Dedifferentiated amniotic fluid mesenchymal stem cell (primary cell): Measurements from ENCODE around the gene SEMG2.

Experiments
- DNase-seq: peaks from one replicate; pipeline ENCODE4 v3.0.0-alpha.2; 2016; ENCODE audit errors: extremely low spot score

Gene SEMG2

GRCh38 chr20:45229264-45230056 is 8.3 kb downstream of the SEMG2 start:
- no peak for DNase-seq

GRCh38 chr20:45230631-45231030 is 9.5 kb downstream of the SEMG2 start:
- no peak for DNase-seq

GRCh38 chr20:45235995-45236394 is 14.8 kb downstream of the SEMG2 start:
- no peak for DNase-seq

GRCh38 chr20:45238139-45238538 is 17.0 kb downstream of the SEMG2 start:
- no peak for DNase-seq

GRCh38 chr20:45246109-45246508 is 24.9 kb downstream of the SEMG2 start:
- DNase-seq = no peak

DNA sequence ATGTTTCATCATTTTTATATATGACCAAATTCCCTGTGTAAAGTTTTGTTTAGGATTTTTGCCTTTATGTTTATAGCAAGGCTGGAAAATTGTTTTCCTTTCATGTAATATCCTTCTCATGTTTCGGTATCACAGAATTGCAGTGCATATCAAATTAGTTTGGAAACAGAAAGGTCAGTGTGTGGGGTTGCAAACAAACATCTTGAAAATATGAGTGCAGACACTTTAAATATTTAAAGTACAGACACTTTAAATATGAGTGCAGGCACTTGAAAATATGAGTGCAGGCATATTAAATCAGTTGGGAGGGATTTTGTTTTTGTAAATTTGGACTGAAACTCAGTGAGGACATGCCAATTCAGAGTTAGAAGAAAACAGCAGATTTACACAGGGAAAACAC is 26.7 kb downstream of the SEMG2 start:
- DNase-seq = no peak

GRCh38 chr20:45248609-45249008 is 27.4 kb downstream of the SEMG2 start:
- DNase-seq = no peak

DNA sequence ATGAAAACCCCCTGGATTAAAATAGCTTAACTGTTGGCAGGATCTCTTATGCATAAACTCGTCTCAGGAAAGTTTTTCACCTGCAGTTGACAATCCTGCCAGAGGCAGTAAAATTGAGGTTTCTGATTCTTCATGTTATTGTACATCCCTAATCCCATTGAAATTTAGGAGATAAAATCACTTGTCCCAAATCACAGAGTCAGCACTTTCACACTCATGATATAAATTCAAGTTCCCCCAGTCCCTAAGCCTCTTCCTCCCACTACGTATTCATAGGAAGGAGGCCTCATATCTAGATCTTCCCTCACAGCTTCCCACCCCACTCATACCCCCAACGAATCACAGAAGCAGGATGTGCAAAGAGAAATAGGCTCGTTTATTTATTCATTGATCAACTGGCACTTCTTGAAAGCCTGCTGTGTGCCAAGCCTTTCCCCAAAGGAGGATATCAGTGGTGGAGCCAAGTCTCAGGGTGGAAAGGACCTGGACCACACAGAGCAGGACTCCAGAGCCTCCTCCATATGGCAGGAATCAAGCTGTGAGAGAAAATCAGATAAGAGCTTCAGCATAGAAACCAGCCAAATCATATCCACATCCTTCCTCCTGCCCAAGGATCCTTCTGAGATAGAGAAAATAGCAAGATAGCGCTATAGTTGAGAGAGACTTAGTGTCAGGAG is 30.8 kb downstream of the SEMG2 start:
- DNase-seq = no peak

GRCh38 chr20:45253261-45253660 is 32.1 kb downstream of the SEMG2 start:
- no peak for DNase-seq

DNA sequence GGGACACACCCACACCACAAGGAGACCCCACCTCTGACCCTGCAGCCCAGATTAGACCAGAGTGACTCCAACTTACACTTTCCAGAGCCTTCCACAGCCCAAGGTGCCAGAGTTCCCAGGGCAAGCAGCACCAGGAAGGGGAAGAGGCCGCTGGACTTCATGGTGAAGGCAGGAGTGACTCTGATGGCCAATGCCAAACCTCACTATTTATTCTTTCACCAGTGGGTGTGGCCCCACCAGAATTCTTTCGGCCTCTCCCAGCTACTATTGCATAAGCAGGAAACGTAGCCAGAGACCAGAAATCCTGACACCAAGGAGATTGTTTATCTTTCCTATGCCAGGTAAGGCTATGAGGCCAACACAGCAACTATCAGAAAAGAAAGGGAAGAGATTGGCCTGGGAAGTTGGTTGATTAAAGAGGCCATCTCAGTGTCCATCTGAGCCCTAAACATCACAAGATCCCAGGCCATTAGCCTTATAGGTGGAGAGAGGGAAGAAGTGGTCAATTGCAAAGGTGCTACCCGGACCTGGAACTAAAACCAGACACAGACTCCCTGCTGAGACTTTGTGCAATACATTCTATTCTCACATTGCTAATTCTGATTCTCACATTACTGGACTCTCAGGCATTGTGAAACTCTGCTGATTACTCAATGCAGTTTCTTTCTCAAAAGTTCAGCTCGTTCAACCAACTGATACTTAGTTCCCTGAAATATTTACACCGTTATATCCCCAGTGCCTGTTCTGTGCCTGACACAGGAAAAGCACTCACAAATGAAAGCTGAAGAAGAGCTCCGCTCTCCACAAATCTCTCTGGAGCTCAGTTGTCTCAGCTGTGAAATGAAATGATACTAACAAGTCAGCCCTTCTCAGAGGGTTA is 33.5 kb downstream of the SEMG2 start, which contains the start of gene SLPI:
Gene SLPI (minus strand): TSS at position 182 of the 880 bp plus-strand sequence. CDS start 21 bp downstream, at position 161.
- DNase-seq = peak; percentile 18

GRCh38 chr20:45257161-45257560 is 36.0 kb downstream of the SEMG2 start:
- DNase-seq = no peak

GRCh38 chr20:45257711-45258110 is 36.5 kb downstream of the SEMG2 start:
- DNase-seq = no peak

DNA sequence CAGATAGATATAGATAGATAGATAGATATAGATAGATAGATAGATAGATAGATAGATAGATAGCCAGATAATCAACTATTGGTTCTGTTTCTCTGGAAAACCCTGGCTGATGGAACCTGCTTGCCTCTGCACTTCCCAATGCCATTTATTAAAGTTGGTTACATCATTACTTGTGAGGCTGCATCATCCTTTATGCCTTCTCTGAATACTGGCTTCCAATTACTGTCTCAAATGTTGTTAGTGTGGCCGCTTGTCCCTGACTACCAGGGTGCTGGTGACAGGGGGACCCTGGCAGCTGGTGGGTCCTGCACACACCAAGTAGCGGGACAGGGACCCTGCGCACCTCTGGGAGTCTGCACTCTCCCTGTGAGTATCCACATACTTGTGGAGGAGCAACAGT is 37.1 kb downstream of the SEMG2 start:
- DNase-seq = no peak

DNA sequence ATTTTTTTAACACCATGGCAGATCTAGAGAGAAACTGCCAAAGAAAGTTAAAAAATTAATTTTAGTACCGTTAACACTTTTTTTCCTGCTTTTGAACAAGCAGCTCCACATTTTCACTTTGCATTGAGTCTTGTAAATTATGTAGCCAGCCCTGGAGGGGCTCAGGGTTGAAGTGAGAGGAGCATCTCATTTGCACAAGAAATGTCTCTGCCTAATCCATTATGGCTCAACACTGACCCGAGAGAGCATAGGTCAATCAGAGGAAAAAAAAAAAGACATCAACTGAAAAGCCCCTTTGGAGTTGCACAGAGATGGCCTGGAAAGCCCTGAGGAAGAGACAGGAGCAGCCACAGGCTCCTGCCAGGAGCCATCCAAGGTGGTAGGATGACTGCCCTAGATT is 37.5 kb downstream of the SEMG2 start:
- no peak for DNase-seq

DNA sequence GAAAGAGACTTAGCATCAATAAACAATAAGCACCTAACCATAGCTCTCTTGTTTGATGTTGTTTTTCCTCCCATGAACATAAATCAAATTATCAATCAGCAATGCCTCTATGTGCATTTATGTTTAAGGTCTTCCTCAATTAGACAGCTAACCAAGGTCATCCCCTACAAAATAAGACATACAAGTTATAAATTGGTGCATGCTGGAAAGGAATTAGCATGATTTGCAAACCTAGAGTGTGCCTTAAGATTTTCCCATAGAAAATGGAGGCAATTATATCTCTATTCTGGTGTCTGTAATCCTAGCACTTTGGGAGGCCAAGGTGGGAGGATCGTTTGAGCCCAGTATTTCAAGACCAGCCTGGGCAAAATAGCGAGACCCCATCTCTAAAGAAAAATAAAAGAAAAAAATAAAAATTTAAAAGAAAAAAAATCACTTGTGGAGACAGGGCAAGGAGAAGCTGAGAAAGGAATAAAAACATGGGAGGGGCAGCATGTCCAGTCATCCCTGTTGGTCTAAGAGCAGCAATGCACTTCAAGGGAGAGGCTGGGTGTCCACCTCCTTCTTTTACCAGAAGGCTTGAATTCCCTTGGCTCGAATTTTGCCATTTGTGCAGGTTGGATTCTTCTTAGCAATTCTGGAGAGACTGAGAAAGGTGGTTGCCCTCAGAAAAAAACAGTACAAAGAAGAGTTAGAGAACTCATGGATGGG is 42.5 kb downstream of the SEMG2 start:
- no peak for DNase-seq

GRCh38 chr20:45266977-45267376 is 45.8 kb downstream of the SEMG2 start:
- DNase-seq = no peak

DNA sequence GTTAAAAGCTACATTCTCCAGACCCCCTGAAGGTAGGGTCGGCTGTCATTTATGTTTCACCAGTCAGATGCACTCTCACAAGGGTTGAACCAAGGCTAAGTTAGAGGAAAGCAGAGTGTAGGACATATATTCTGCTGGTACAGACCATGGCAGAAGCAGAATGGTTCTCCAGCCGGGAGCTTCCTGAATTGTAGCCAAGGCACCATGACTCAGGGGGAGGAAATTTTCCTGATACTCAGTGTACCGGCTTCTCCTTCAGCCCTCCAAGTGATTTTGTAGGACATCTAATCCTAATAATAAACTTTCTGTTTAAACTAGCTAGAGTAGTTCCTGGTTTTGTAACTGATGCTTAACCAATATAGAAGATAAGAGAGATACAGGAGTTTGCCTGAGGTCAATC is 47.4 kb downstream of the SEMG2 start:
- DNase-seq = no peak

DNA sequence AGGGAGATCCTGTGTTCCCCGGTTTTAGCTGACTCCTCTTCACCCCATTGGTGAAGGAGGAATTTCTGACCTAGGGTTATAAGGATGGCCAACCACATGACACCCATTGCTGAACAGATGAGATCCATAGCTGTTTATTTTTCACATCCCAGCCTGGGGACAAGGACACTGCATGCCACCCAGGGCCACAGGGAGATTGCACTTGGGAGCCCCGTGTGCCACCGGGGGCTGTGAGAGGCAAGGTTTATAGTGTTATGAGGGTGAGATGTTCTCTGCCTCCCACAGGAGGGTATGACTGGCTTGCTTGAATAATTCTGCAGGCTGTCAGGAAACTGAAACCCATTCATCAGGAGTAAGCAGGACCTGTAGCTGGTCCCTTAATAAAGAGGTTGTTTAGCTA is 47.9 kb downstream of the SEMG2 start:
- no peak for DNase-seq

DNA sequence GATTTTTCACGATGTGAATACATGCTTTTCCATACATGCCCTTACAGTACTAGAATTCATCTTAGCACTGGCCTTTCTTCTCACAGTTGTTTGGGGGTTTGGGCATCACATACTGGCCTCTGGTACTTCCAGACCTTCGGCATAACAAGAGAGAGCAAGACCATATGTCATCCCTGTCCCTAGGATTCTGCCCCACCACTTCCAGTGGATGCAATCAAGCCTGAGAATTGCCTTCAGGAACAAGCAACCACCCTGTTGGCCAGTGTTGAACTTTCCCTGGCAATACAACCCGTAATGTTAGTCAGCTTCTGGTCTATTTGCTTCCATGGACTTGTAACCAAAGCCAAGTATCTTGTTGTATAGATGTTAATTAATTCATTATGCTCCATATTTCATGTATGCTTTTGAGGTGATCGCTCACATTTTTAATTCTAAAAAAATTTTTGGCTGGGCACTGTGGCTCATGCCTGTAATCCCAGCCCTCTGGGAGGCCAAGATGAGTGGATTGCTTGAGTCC is 48.6 kb downstream of the SEMG2 start:
- no peak for DNase-seq
